NCI-H1048 (cell line): ENCODE measurements around the gene RPL22L1.
"Not testable (repeated sequence)": the region's sequence is repeated elsewhere in the genome, so short reads cannot be mapped to it uniquely, and the experiment has no call there.

Experiments
- DNase-seq: peaks from one replicate; lab custom pipeline; 2025; lab: John Stamatoyannopoulos, UW

The RPL22L1 gene

DNA sequence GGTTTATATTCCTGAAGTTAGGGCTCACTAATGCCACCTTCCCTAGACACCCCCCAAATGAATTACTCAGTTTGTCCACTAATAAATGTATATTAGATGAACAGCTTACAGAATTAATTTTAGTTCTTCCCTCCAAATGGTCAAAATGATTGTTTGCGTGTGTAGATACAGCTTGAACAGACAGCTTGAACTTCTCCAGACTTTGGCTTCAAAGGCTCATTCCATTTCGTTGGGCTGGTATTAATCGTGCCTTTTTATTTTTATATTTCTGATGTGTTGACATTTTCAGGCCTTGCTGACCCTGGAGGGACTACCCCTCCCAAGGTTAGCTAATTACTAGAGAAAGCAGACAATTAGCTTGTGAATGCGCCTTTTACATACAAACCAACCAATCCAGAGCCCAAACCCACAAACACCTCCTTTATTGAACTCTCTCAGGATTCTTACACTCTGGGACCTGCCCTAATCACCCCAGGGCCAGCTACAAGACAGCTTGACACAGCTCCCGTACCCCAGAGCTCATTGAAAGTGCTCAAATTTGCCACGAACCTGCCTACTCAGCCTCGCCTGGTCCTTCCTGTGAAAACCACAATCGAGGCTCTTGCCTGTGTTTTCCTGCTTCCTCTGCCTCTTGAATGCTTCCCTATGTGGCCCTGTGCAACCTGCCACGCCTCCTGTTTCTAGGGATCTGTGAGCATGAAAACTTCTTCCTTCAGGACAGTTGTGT is 40.3 kb downstream of the RPL22L1 start:
- no peak for DNase-seq

DNA sequence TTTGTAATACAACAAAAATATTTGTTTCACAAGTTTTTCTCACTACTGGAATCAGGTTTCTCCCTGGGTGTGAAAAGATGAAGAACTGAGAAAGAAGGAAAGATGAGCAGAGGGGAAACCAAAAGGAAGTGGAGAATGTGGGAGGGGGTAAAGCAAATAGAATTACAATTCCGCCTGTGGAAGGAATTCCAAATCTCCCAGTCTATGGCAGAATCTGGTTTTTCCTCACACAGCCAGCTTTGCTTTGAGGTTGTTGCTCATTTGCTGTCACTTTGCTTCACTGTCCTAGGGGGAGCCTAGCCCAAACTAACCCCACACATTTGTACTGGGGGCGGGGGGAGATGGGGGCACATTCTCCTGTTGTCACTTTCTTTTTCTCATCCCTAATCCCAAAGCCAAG is 43.9 kb downstream of the RPL22L1 start:
- no peak for DNase-seq

DNA sequence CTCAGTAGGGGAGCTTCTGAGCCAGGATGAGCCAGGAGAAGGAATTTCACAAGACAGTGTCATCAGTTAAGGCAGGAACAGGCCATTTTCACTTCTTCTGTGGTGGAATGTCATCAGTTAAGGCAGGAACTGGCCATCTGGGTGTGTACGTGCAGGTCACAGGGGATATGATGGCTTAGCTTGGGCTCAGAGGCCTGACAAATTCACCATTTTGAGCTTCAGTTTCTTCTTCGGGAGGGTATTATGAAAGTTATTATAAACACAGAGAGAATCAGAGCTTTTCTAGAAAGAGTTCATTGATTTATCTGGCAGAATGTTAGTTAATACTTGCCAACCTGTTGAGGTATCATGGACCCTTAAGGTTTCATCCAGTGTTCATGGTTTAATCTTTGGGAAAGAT is 46.4 kb downstream of the RPL22L1 start:
- DNase-seq: not testable (repeated sequence)

DNA sequence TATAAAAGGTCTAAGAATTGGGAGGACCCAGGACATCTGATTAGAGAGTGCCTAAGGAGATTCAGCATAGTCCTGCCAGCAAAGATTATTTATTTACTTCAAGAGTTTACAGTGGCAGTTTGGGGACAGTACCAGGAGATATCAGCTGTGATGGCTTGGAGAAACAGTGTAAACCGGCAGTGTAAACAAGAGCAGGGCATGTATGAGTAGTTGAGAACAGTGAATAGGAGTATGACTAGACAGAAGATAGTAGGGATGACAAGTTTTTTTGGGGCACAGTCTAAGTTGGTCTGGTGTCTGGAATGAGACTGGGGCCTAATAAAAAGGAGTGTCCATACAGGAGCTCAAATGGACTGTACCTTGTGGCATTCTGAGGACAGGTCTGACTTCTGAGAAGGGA is 51.7 kb downstream of the RPL22L1 start:
- not testable (repeated sequence) for DNase-seq

DNA sequence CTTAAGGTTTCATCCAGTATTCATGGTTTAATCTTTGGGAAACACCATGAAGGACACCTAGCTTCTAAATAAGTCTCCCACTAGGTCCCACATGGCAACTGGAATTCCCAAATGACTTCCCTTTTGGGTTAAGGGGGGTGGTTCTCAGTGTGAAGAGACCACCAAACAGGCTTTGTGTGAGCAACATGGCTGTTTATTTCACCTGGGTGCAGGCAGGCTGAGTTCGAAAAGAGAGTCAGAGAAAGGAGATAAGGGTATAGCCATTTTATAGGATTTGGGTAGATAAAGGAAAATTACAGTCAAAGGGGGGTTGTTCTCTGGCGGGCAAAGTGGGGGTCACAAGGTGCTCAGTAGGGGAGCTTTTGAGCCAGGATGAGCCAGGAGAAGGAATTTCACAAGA is 52.5 kb downstream of the RPL22L1 start:
- not testable (repeated sequence) for DNase-seq

DNA sequence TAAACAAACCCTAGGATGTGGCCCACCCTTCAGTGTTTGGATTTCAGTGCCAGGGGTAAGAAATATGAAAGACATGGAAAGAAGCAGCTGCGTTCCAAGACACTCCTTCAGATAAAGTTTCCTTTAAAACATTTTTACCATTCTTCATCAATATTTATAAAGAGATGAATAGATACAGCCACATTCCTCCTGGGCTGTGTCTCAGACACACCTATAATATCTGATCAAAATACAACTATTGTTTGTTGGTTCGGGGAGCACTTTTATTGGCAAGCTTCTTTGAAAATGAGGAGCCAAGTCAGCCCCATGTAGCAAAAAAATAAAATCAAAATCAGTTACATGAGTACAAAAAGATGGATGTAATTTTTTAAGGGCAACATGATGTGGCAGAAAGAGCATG is 53.2 kb downstream of the RPL22L1 start:
- DNase-seq: no peak

DNA sequence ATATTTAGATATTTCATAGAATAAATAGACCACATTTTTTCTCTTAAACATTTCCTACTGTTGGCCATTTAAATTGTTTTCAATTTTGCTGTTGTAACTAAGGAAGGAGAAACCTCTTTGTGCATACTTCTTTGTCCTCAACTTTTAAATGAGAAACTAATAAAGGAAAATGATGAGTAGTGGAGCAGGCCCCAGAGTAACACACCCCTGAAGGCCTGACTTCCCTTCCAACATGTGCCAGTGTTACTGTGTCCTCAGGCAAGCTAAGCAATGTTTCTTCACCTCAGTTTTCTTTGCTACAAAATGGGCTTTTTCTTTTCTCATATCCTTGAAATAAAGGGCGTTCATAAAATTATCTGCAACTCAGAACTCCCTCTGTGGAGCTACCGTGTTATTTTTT is 53.7 kb downstream of the RPL22L1 start:
- no peak for DNase-seq

DNA sequence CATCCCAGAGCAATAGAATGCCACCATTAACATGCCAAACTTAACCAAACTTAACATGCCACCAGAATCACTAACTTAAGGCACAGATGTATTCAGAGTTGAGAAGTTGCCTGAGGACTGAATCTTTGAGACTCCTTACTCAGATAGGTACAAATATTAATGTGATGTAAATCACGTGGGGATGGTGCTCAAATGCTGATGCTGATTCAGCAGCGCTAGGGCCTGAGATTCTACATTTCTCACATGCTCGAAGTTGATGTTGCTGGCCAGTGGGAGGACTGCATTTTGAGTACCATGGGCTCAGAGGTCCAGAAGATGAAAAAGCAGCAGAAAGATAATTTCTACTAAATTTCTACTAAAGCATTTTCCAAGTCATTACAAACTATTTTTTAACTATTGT is 54.1 kb downstream of the RPL22L1 start:
- no peak for DNase-seq

DNA sequence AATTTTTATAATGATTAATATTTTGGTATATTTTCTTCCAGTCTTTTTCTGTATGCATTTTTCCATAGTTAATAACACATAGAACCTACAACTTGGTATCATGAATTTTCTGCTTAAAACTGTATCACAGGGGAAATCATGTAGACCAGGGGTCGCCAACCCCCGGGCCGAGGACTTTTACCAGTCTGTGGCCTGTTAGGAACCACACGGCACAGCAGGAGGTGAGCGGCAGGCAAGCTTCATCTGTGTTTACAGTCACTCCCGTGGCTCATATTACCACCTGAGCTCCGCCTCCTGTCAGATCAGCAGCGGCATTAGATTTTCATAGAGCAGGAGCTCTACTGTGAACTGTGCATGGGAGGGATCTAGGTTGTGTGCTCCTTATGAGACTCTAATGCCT is 54.7 kb downstream of the RPL22L1 start:
- no peak for DNase-seq
